ENCODE data around the gene KDM7A. TPM values are rescaled to one million over a fixed set of nuclear protein-coding genes. Genes with fewer than 3 reads are reported as not detected.

KDM7A gene
- total and polyA plus RNA-seq, 2 of the 8 experiments (the other 6 are each of a cell fraction or from before 2014, with no cell fraction given): 2.2 to 12.5 TPM

- TF ChIP-seq CTCF (IDR thresholded peaks at IDR 0.05; ENCODE audit: control extremely low read depth in 1 of 3, insufficient read depth in 1 of 3, low read depth in 1 of 3, low read length in 3 of 3): peak; percentile 94 to 96 (median 96)
- no peak for TF ChIP-seq SAP30 (IDR thresholded peaks at IDR 0.05; ENCODE audit: insufficient read depth, insufficient replicate concordance, low read length)
- TF ChIP-seq POLR2A (IDR thresholded peaks at IDR 0.05; ENCODE audit: control extremely low read depth in 1 of 2, low read depth in 2 of 2, low read length in 2 of 2): no peak
- no peak for TF ChIP-seq NRF1 (IDR thresholded peaks at IDR 0.05; ENCODE audit: low read depth, low read length)
- TF ChIP-seq E2F6 (IDR thresholded peaks at IDR 0.05): 0 out of 2 replicates have a peak, but pooled peaks have one; percentile 20
- no peak for TF ChIP-seq SIN3A (conservative IDR thresholded peaks at IDR 0.05 in 1 of 2, IDR thresholded peaks at IDR 0.05 in 1 of 2; ENCODE audit: low read depth in 1 of 2, low read length in 2 of 2)
- TF ChIP-seq KDM5A (IDR thresholded peaks at IDR 0.05; ENCODE audit: low read length): no peak
- TF ChIP-seq GABPA (IDR thresholded peaks at IDR 0.05; ENCODE audit: borderline replicate concordance, insufficient read depth, low read length): no peak
- no peak for TF ChIP-seq TCF12 (IDR thresholded peaks at IDR 0.05; ENCODE audit: low read depth, low read length)
- no peak for TF ChIP-seq CHD1 (IDR thresholded peaks at IDR 0.05; ENCODE audit: low read depth, low read length)
- TF ChIP-seq RAD21 (IDR thresholded peaks at IDR 0.05 in 1 of 2, conservative IDR thresholded peaks at IDR 0.05 in 1 of 2; ENCODE audit: low read depth in 2 of 2, low read length in 2 of 2): peak; percentile 58 to 68
These were observed 97.7 kb downstream of the KDM7A start (continued) for GRCh38 chr7:140079121-140079536.
